ENCODE measurements around the gene OR11G2.
"Not testable (repeated sequence)": the region's sequence is repeated elsewhere in the genome, so short reads cannot be mapped to it uniquely, and the experiment has no call there.

The OR11G2 gene, protein sequence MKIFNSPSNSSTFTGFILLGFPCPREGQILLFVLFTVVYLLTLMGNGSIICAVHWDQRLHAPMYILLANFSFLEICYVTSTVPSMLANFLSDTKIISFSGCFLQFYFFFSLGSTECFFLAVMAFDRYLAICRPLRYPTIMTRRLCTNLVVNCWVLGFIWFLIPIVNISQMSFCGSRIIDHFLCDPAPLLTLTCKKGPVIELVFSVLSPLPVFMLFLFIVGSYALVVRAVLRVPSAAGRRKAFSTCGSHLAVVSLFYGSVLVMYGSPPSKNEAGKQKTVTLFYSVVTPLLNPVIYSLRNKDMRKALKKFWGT

DNA sequence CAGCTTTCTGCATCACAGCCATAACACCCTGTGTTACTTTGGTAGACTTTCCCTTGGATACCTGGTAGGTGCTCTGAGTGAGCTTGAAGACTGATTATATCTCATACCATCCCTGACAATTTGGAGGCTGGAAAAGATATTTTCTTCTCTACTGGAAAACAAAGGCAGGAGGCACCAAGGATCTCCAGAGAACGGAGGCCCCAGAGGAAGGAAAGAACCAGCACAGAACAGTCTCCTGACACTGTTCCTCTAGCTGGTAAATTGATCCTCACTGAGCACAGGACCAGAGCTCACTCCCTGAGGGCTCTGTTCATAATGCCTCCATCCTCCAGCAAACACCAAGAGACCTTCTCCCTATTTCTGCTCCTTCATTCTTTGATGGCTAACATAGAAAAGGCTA is at the start of gene OR11G2:
Gene OR11G2 (plus strand): TSS at position 301 of the 400 bp plus-strand sequence. CDS start 6,542 bp downstream, outside the sequence.
- no peak for DNase-seq

- no peak for DNase-seq
Measured at GRCh38 chr14:20143911-20144310, 46.8 kb upstream of the OR11G2 start.

DNA sequence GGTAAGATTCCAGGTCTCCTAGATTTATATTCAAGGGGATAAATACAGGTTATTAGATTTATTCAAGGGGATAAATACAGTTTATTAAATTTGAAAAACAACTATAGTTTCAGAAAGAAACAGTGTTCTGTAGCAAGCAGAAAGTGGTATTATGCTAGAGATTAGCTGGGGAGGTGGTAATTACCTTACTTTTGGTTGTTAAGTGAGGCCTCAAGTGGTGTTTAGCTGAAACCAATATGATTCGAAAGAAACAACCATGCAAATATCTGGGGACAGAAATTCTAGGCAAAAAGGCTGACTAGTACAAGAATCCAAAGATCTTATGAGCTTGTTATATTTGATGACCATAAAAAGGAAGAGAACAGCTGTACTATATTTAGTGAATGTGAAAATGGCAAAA is 45.9 kb upstream of the OR11G2 start:
- no peak for DNase-seq

DNA sequence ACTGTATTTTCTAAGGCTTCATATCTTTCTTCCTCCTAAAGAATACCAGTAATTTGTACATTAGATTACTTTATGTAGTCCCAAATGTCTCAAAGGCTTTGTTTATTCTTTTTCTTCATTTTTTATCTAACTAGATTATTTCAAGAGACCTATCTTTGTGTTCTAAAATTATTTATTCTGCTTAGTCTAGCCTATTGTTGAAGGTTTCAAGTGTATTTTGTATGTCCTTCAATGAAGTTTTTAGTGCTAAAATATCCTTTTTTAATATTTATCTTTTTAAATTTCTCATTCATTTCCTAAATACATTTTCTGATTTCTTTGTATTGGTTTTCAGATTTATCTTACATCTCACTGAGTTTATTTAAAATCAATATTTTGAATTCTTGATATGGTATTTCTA is 26.2 kb upstream of the OR11G2 start:
- no peak for DNase-seq

DNA sequence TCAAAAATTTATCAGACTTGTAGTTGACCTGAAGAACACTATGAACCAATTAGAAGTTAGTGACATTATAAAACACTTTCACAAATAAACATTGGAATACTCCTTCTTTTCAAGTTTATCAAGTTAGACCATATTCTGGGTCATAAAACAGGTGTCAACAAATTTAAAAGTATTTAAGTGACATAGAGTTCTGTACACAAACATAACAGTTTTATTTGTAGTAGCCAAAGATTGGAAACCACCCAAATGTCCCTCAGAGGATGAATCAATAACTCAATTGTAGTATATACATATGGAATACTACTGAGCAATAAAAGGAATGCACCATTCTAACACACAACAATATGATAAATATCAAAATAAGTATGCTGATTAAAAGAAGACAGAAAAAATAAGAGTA is 23.6 kb upstream of the OR11G2 start:
- DNase-seq: no peak

DNA sequence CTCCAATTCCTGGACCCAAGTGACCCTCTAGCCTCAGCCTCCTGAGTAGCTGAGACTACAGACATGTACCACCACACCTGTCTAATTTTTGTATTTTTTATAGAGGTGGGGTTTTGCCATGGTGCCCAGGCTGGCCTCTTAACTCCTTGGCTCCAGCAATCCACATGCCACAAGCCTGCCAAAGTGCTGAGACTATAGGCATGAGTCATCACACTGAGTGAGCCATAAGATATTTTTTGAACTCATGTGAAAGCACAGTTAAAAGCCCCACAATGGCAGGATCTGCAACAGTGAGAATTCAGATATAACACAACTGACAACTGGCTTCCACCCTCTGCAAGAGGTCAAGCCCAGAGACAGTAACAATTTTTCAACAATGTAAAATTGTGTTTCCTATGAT is 20.8 kb upstream of the OR11G2 start:
- DNase-seq: not testable (repeated sequence)

DNA sequence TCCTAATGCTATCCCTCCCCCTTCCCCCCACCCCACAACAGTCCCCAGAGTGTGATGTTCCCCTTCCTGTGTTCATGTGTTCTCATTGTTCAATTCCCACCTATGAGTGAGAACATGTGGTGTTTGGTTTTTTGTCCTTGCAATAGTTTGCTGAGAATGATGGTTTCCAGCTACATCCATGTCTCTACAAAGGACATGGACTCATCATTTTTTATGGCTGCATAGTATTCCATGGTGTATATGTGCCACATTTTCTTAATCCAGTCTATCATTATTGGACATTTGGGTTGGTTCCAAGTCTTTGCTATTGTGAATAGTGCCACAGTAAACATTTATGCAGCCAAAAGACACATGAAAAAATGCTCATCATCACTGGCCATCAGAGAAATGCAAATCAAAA is 16.5 kb upstream of the OR11G2 start:
- DNase-seq: not testable (repeated sequence)

- no peak for DNase-seq
Measured at GRCh38 chr14:20176330-20176729, 14.4 kb upstream of the OR11G2 start.

- DNase-seq: no peak
Measured at GRCh38 chr14:20177433-20177974, 13.2 kb upstream of the OR11G2 start.

GRCh38 chr14:20179218-20179617 is 11.5 kb upstream of the OR11G2 start:
- no peak for DNase-seq

GRCh38 chr14:20179880-20180279 is 10.8 kb upstream of the OR11G2 start:
- DNase-seq: no peak

GRCh38 chr14:20180486-20180885 is 10.2 kb upstream of the OR11G2 start:
- DNase-seq: no peak

DNA sequence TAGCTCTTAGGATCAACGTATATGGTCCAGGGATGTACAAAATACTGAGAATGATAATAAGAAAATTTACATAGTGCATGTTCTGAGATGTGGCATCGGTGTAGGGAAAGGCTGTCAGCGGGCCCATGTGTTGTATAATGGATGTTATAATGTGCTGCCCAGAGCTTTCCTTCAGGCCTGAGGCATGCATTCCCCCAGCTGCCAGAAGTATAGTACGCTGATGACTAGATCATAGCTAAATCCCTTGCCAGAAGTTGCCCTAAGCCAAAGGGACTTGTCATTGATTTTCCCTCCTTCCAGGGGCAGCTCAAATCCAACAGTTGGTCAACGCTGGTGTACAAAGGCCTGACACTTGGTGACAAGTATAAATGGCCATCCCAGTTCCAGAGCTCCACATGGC is 6.5 kb upstream of the OR11G2 start:
- DNase-seq: no peak

GRCh38 chr14:20191396-20191795 is 700 bp downstream of the OR11G2 start:
- no peak for DNase-seq

GRCh38 chr14:20194101-20194500 is 3.4 kb downstream of the OR11G2 start:
- no peak for DNase-seq

DNA sequence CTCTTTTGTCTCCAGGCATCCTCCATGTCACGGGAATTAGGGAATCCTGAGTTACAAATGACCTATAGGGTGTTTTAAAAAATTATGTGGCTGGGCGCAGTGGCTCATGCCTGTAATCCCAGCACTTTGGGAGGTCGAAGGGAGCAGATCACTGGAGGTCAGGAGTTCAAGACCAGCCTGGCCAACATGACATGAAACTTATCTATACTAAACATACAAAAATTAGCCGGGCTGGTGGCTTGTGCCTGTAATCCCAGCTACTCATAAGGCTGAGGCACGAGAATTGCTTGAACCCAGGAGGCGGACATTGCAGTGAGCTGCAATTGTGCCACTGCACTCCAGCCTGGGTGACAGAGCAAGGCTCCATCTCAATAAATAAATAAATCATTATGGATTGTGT is 4.5 kb downstream of the OR11G2 start:
- DNase-seq: not testable (repeated sequence)

DNA sequence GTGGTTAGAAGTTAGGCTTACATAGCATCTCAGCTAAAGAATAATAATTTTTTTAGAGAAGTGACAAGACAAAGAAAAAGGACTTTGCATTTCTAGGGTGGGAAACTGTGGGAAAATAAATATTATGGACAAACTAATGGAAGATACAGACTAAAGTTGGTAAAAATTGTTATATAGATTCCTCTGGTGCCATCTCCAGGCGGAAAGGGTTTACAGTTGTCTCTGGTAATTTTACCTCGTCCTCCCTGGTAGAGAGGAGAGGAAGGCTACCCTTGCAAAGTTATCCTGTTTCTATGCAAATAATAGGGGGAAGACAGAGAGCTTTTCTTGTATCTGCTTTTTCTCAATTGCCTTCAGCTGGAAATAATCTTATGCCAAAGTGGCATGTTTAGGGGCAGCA is 5.2 kb downstream of the OR11G2 start:
- DNase-seq: peak in 1 of 3 experiments; percentile 4

GRCh38 chr14:20197459-20197858 is 6.8 kb downstream of the OR11G2 start:
- no peak for DNase-seq

- no peak for DNase-seq
Measured at GRCh38 chr14:20198991-20199390, 8.3 kb downstream of the OR11G2 start.

GRCh38 chr14:20204721-20205120 is 14.0 kb downstream of the OR11G2 start:
- no peak for DNase-seq

- DNase-seq: no peak
Measured at GRCh38 chr14:20209595-20209994, 18.9 kb downstream of the OR11G2 start.

DNA sequence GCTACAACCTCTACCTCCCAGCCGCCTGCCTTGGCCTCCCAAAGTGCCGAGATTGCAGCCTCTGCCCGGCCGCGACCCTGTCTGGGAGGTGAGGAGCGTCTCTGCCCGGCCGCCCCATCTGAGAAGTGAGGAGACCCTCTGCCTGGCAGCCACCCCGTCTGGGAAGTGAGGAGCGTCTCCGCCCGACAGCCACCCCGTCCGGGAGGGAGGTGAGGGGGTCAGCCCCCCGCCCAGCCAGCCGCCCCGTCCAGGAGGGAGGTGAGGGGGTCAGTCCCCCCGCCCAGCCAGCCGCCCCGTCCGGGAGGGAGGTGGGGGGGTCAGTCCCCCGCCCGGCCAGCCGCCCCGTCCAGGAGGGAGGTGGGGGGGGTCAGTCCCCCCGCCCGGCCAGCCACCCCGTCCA is 21.7 kb downstream of the OR11G2 start:
- not testable (repeated sequence) for DNase-seq

DNA sequence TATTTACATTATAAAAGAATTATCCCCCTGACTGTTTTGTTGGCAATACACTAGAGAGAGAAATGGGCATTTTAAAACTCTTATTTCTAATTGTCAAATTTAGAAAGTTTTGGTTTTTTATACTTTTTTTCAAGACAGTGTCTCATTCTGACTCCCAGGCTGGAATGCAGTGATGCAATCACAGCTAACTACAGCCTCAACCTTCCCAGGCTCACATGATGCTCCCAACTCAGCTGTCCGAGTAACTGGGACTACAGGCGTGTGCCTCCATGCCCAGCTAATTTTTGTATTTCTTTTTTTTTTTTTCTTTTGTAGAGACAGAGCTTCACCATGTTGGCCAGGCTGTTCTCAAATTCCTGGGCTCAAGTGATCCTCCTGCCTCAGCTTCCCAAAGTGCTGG is 24.5 kb downstream of the OR11G2 start:
- no peak for DNase-seq

DNA sequence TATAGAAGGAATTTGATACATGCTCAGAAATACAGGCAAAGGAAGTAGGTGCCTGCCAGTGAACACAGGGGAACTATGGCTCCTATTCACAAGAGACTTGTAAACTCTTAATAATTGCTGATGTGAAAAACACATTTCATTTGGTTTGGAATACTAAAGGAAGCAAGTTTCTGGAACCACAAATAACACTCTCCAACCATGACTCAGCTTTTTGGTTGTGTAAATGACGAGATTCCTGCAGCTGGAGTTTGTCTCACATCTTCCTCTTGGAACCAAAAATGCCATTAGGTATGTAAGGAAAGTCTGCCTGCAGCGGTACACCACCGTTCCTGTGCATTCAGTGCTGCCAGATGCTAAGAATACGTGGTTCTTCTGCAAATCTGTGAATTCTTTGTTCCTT is 28.3 kb downstream of the OR11G2 start:
- DNase-seq: no peak

GRCh38 chr14:20223410-20223809 is 32.7 kb downstream of the OR11G2 start, which contains the start of gene OR11H6:
TSS of gene OR11H6 (plus strand) at chr14:20223710. CDS start at chr14:20223710, 0 bp downstream.
- DNase-seq: no peak
